Muscle layer of colon (tissue), 2 donors: ENCODE data around the gene APOBEC3C.
"Not testable (repeated sequence)": the region's sequence is repeated elsewhere in the genome, so short reads cannot be mapped to it uniquely, and the experiment has no call there.

Experiments
- H3K27ac ChIP-seq: one replicate; pipeline ENCODE4 v1.7.0; 2013; ENCODE audit warnings: low read depth, mild to moderate bottlenecking, low read length, moderate library complexity
- H3K27me3 ChIP-seq, 2 donors: one replicate each; pipeline ENCODE4 v1.7.0; 2013; ENCODE audit warnings: low read length in 2 of 2, mild to moderate bottlenecking in 2 of 2; ENCODE audit not compliant: insufficient read depth in 2 of 2, control insufficient read depth in 1 of 2
- H3K36me3 ChIP-seq: one replicate; pipeline ENCODE4 v1.7.0; 2013; ENCODE audit warnings: mild to moderate bottlenecking, low read length; ENCODE audit not compliant: insufficient read depth
- H3K4me1 ChIP-seq: one replicate; pipeline ENCODE4 v1.7.0; 2013; ENCODE audit warnings: mild to moderate bottlenecking, low read length; ENCODE audit not compliant: insufficient read depth
- H3K4me3 ChIP-seq, 2 donors: one replicate each; pipeline ENCODE4 v1.7.0; 2013; ENCODE audit warnings: low read length in 2 of 2, low read depth in 1 of 2, mild to moderate bottlenecking in 1 of 2, moderate library complexity in 1 of 2
- H3K9ac ChIP-seq: one replicate; pipeline ENCODE4 v1.7.0; 2013; ENCODE audit warnings: low read length
- H3K9me3 ChIP-seq: one replicate; pipeline ENCODE4 v1.7.0; 2013; ENCODE audit warnings: mild to moderate bottlenecking, low read length
- donor health status: abdominal sarcoma.
- donor health status: Adenocarcinoma of cecum.

Gene APOBEC3C

GRCh38 chr22:39013561-39013941, 506 bp upstream of the APOBEC3C start:
- Histone ChIP-seq H3K9ac (peak overlapping the region; percentile 58), H3K4me1 (peaks cover 10% of the 10 kb centered on the region), H3K4me3 (peak overlapping the region in 1 of 2 donors; percentile 65), H3K27ac (peak overlapping the region; percentile 44)
- not testable (repeated sequence) for H3K36me3 ChIP-seq, H3K27me3 ChIP-seq, H3K9me3 ChIP-seq

- peak overlapping the region; percentile 74 for H3K27ac ChIP-seq
- H3K36me3 ChIP-seq, H3K9me3 ChIP-seq, H3K27me3 ChIP-seq: not testable (repeated sequence)
- H3K4me1 ChIP-seq: peaks cover 10% of the 10 kb centered on the region
- peak overlapping the region; percentile 52 to 65 for H3K4me3 ChIP-seq
- peak overlapping the region; percentile 58 for H3K9ac ChIP-seq
Measured at GRCh38 chr22:39014723-39015121, 665 bp downstream of the APOBEC3C start.

- no peaks in the 10 kb centered on the region for H3K9me3 ChIP-seq
- no peak overlapping the region for H3K27ac ChIP-seq
- H3K27me3 ChIP-seq: no peaks in the 10 kb centered on the region
- no peak overlapping the region for H3K9ac ChIP-seq
- H3K4me3 ChIP-seq: no peak overlapping the region
- H3K36me3 ChIP-seq: no peaks in the 10 kb centered on the region
- peaks cover 10% of the 10 kb centered on the region for H3K4me1 ChIP-seq
Measured at GRCh38 chr22:39016592-39016991, 2.5 kb downstream of the APOBEC3C start.

- Histone ChIP-seq H3K4me1 (peaks cover 10% of the 10 kb centered on the region), H3K4me3 (no peak overlapping the region), H3K9me3 (no peaks in the 10 kb centered on the region), H3K27me3 (no peaks in the 10 kb centered on the region), H3K9ac (no peak overlapping the region), H3K27ac (no peak overlapping the region), H3K36me3 (no peaks in the 10 kb centered on the region)
Measured at GRCh38 chr22:39017596-39018365, 3.7 kb downstream of the APOBEC3C start.

- not testable (repeated sequence) for H3K27me3 ChIP-seq, H3K4me1 ChIP-seq, H3K27ac ChIP-seq, H3K36me3 ChIP-seq, H3K4me3 ChIP-seq, H3K9ac ChIP-seq, H3K9me3 ChIP-seq
Measured at GRCh38 chr22:39020021-39020651, 6.1 kb downstream of the APOBEC3C start.

- H3K4me1 ChIP-seq: no peaks in the 10 kb centered on the region
- H3K9ac ChIP-seq: no peak overlapping the region
- no peaks in the 10 kb centered on the region for H3K9me3 ChIP-seq
- no peaks in the 10 kb centered on the region for H3K36me3 ChIP-seq
- H3K27ac ChIP-seq: peak overlapping the region; percentile 1
- peak overlapping the region in 1 of 2 donors; percentile 9 for H3K4me3 ChIP-seq
- H3K27me3 ChIP-seq: no peaks in the 10 kb centered on the region
Measured at GRCh38 chr22:39021552-39022250, 7.6 kb downstream of the APOBEC3C start.

- Histone ChIP-seq H3K4me1 (no peaks in the 10 kb centered on the region), H3K9me3 (no peaks in the 10 kb centered on the region), H3K27ac (no peak overlapping the region), H3K9ac (no peak overlapping the region), H3K27me3 (no peaks in the 10 kb centered on the region), H3K36me3 (no peaks in the 10 kb centered on the region), H3K4me3 (no peak overlapping the region)
Measured at GRCh38 chr22:39024519-39025308, 10.7 kb downstream of the APOBEC3C start.

- Histone ChIP-seq H3K4me1 (no peaks in the 10 kb centered on the region), H3K4me3 (no peak overlapping the region), H3K9ac (no peak overlapping the region), H3K36me3 (no peaks in the 10 kb centered on the region), H3K9me3 (no peaks in the 10 kb centered on the region), H3K27ac (no peak overlapping the region), H3K27me3 (no peaks in the 10 kb centered on the region)
Measured at GRCh38 chr22:39026509-39027150, 12.6 kb downstream of the APOBEC3C start.

GRCh38 chr22:39027717-39028116, 13.7 kb downstream of the APOBEC3C start:
- Histone ChIP-seq H3K9ac (no peak overlapping the region), H3K9me3 (no peaks in the 10 kb centered on the region), H3K27ac (no peak overlapping the region), H3K27me3 (no peaks in the 10 kb centered on the region), H3K4me1 (no peaks in the 10 kb centered on the region), H3K4me3 (no peak overlapping the region), H3K36me3 (no peaks in the 10 kb centered on the region)

- no peaks in the 10 kb centered on the region for H3K27me3 ChIP-seq
- no peak overlapping the region for H3K4me3 ChIP-seq
- H3K36me3 ChIP-seq: no peaks in the 10 kb centered on the region
- no peak overlapping the region for H3K9ac ChIP-seq
- no peaks in the 10 kb centered on the region for H3K4me1 ChIP-seq
- H3K9me3 ChIP-seq: no peaks in the 10 kb centered on the region
- no peak overlapping the region for H3K27ac ChIP-seq
Measured at GRCh38 chr22:39028281-39028680, 14.2 kb downstream of the APOBEC3C start.

GRCh38 chr22:39029227-39029626, 15.2 kb downstream of the APOBEC3C start:
- Histone ChIP-seq H3K9me3 (no peaks in the 10 kb centered on the region), H3K36me3 (no peaks in the 10 kb centered on the region), H3K4me1 (no peaks in the 10 kb centered on the region), H3K27me3 (no peaks in the 10 kb centered on the region), H3K27ac (no peak overlapping the region), H3K9ac (no peak overlapping the region), H3K4me3 (no peak overlapping the region)
